Measurements from ENCODE around the gene FUNDC2. TPM values are rescaled to one million over a fixed set of nuclear protein-coding genes. Genes with fewer than 3 reads are reported as not detected.
A peak's percentile ranks its signal among the peaks of the same experiment; 100 is the strongest.

Gene FUNDC2
- total and polyA plus RNA-seq, 10 of the 15 experiments (the other 5 are each of a cell fraction or from before 2014, with no cell fraction given) = 70.5 to 353 (median 165) TPM

GRCh38 chrX:155026727-155027508 lies at the start of gene FUNDC2 (continued):
- TF ChIP-seq MAX (IDR thresholded peaks at IDR 0.05; ENCODE audit: low read depth, low read length) (peak; percentile 63; the same call in 1 of the 2 replicates), STAT1 (conservative IDR thresholded peaks at IDR 0.05) (peak; percentile 84; the same call in 1 of the 2 replicates), BCL11A (IDR thresholded peaks at IDR 0.05; ENCODE audit: low read depth, low read length) (0 out of 2 replicates have a peak, but pooled peaks have one; percentile 5), IKZF1 (conservative IDR thresholded peaks at IDR 0.05) (peak; percentile 82), ATF3 (IDR thresholded peaks at IDR 0.05; ENCODE audit: borderline replicate concordance, extremely low read depth, low read depth, low read length) (no peak), IKZF2 (IDR thresholded peaks at IDR 0.05) (no peak), MLLT1 (IDR thresholded peaks at IDR 0.05) (no peak), EGR1 (IDR thresholded peaks at IDR 0.05; ENCODE audit: borderline replicate concordance in 1 of 2, low read depth in 2 of 2, low read length in 2 of 2) (no peak), ZNF687 (IDR thresholded peaks at IDR 0.05) (peak; percentile 42; the same call in 1 of the 2 replicates), POLR2A (IDR thresholded peaks at IDR 0.05; ENCODE audit: low read depth, low read length) (peak; percentile 88), POLR2AphosphoS2 (IDR thresholded peaks at IDR 0.05; ENCODE audit: low read depth, low read length) (peak; percentile 60; the same call in 1 of the 2 replicates), CREB1 (IDR thresholded peaks at IDR 0.05; ENCODE audit: low read depth) (peak; percentile 93), MXI1 (IDR thresholded peaks at IDR 0.05; ENCODE audit: low read depth, low read length) (peak; percentile 60), BHLHE40 (IDR thresholded peaks at IDR 0.05; ENCODE audit: borderline replicate concordance in 1 of 2, low read depth in 2 of 2, low read length in 1 of 2) (peak; percentile 70 to 94), NR2F1 (conservative IDR thresholded peaks at IDR 0.05) (peak; percentile 80), RUNX3 (IDR thresholded peaks at IDR 0.05; ENCODE audit: low read length) (peak; percentile 2; the same call in 1 of the 2 replicates), ZBTB40 (IDR thresholded peaks at IDR 0.05; ENCODE audit: borderline replicate concordance) (peak; percentile 46; the same call in 1 of the 2 replicates), DPF2 (IDR thresholded peaks at IDR 0.05) (peak; percentile 75), MEF2A (IDR thresholded peaks at IDR 0.05; ENCODE audit: insufficient read depth, low read depth, low read length) (0 out of 2 replicates have a peak, but pooled peaks have one; percentile 7)
